ENCODE measurements around the gene HS6ST3. TPM values are rescaled to one million over a fixed set of nuclear protein-coding genes. Genes with fewer than 3 reads are reported as not detected.
"Not testable (repeated sequence)": the region's sequence is repeated elsewhere in the genome, so short reads cannot be mapped to it uniquely, and the experiment has no call there.

Gene HS6ST3
- total and polyA plus RNA-seq, 2 donors (not counting 1 experiment from before 2014, with no cell fraction given): not detected

DNA sequence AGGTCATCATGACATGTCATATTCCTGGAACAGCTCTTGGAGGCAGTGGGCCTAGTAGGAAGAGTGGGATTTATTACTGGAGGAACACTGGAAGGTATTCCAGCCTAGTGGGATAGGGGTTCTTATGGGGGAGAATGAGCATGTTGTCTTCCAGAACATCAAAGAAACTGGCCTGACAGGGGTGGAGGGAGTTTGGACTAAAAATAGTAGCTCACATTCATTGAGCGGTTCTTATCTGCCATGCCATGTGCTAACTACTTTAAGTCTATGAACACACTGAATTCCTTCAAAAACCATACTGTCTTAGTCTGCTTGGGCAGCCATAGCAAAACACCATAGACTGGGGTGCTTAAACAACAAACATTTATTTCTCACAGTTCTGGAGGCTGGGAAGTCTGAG, 413.6 kb downstream of the HS6ST3 start:
- H3K79me2 ChIP-seq (ENCODE audit: control insufficient read depth, insufficient read depth, low read length): no peaks in the 10 kb centered on the region
- H3K27me3 ChIP-seq (ENCODE audit: control insufficient read depth, insufficient read depth, low read length): no peaks in the 10 kb centered on the region
- no peaks in the 10 kb centered on the region for H3K4me1 ChIP-seq (ENCODE audit: control insufficient read depth, extremely low read depth, insufficient read depth, low read length)
- no peak overlapping the region for H3K9ac ChIP-seq (ENCODE audit: insufficient read depth, low read length)
- TF ChIP-seq EZH2 (IDR thresholded peaks at IDR 0.05; ENCODE audit: low read length, missing control alignments): no peak
- TF ChIP-seq, protein P1, sequence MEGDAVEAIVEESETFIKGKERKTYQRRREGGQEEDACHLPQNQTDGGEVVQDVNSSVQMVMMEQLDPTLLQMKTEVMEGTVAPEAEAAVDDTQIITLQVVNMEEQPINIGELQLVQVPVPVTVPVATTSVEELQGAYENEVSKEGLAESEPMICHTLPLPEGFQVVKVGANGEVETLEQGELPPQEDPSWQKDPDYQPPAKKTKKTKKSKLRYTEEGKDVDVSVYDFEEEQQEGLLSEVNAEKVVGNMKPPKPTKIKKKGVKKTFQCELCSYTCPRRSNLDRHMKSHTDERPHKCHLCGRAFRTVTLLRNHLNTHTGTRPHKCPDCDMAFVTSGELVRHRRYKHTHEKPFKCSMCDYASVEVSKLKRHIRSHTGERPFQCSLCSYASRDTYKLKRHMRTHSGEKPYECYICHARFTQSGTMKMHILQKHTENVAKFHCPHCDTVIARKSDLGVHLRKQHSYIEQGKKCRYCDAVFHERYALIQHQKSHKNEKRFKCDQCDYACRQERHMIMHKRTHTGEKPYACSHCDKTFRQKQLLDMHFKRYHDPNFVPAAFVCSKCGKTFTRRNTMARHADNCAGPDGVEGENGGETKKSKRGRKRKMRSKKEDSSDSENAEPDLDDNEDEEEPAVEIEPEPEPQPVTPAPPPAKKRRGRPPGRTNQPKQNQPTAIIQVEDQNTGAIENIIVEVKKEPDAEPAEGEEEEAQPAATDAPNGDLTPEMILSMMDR (conservative IDR thresholded peaks at IDR 0.05 in 1 of 2, IDR thresholded peaks at IDR 0.05 in 1 of 2; ENCODE audit: low read depth in 1 of 2, low read length in 2 of 2): no peak
- H4K20me1 ChIP-seq (ENCODE audit: control insufficient read depth, extremely low read depth, insufficient read depth, low read length): no peaks in the 10 kb centered on the region
- no peak for DNase-seq (ENCODE audit: low read depth in 2 of 2)
- H3K4me2 ChIP-seq (ENCODE audit: extremely low read depth, insufficient read depth, low read length): no peak overlapping the region
- no peaks in the 10 kb centered on the region for H3K36me3 ChIP-seq (ENCODE audit: control insufficient read depth, insufficient read depth, low read length)
- no peak overlapping the region for H3K27ac ChIP-seq (ENCODE audit: insufficient read depth, low read length)
- no peak overlapping the region for H2AFZ ChIP-seq (ENCODE audit: low read length)
- no peak overlapping the region for H3K4me3 ChIP-seq (replicated peaks in 1 of 4; ENCODE audit: control extremely low read depth in 1 of 4, insufficient read depth in 1 of 4, low read depth in 3 of 4, low read length in 4 of 4)
- H3K9me3 ChIP-seq (ENCODE audit: control insufficient read depth, insufficient read depth, low read depth, low read length): no peaks in the 10 kb centered on the region

DNA sequence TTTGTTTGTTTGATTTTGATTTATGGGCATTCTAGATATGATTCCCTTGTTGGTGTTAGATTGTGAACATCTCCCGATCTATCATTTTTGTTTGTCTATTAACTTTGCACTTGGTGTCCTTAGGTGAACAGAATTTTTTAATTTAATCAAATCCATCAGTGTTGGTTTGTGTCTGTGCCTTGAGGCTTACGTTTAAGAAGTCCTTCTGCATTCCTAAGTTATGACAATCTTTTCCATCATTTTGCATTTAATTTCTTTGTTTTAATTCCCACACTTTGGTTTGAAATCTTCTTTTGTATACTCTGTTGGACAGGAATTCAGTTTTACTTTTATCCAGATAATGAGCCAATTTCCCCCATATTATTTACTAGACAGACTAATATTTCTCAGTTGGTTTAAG, 421.7 kb downstream of the HS6ST3 start:
- no peak overlapping the region for H2AFZ ChIP-seq (ENCODE audit: low read length)
- H3K9me3 ChIP-seq (ENCODE audit: control insufficient read depth, insufficient read depth, low read depth, low read length): no peaks in the 10 kb centered on the region
- no peaks in the 10 kb centered on the region for H3K79me2 ChIP-seq (ENCODE audit: control insufficient read depth, insufficient read depth, low read length)
- H3K27ac ChIP-seq (ENCODE audit: insufficient read depth, low read length): no peak overlapping the region
- H3K4me1 ChIP-seq (ENCODE audit: control insufficient read depth, extremely low read depth, insufficient read depth, low read length): no peaks in the 10 kb centered on the region
- no peak overlapping the region for H3K4me3 ChIP-seq (replicated peaks in 1 of 4; ENCODE audit: control extremely low read depth in 1 of 4, insufficient read depth in 1 of 4, low read depth in 3 of 4, low read length in 4 of 4)
- H4K20me1 ChIP-seq (ENCODE audit: control insufficient read depth, extremely low read depth, insufficient read depth, low read length): no peaks in the 10 kb centered on the region
- TF ChIP-seq EZH2 (IDR thresholded peaks at IDR 0.05; ENCODE audit: low read length, missing control alignments): no peak
- TF ChIP-seq, protein P1 (conservative IDR thresholded peaks at IDR 0.05 in 1 of 2, IDR thresholded peaks at IDR 0.05 in 1 of 2; ENCODE audit: low read depth in 1 of 2, low read length in 2 of 2): no peak
- DNase-seq (ENCODE audit: low read depth in 2 of 2): no peak
- H3K9ac ChIP-seq (ENCODE audit: insufficient read depth, low read length): no peak overlapping the region
- H3K27me3 ChIP-seq (ENCODE audit: control insufficient read depth, insufficient read depth, low read length): no peaks in the 10 kb centered on the region
- H3K36me3 ChIP-seq (ENCODE audit: control insufficient read depth, insufficient read depth, low read length): no peaks in the 10 kb centered on the region
- no peak overlapping the region for H3K4me2 ChIP-seq (ENCODE audit: extremely low read depth, insufficient read depth, low read length)

DNA sequence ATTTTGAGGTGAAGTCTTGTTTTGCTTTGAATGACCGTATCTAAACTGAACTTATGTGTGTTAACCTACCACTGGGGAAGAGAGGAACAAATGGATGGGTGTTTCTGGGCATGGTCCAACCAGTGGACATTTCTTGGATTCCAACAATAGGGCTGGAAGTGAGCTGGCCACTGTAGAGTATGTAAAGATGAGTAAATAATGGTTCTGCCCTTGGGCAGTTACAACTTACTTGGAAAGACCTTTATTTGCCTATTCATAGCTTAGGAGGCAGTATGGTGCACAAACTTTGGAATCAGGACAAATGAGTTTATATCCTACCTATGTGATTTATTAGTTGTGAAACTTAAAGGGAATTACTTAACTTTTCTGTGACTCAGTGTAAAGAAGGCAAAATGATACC, 429.5 kb downstream of the HS6ST3 start:
- no peaks in the 10 kb centered on the region for H3K9me3 ChIP-seq (ENCODE audit: control insufficient read depth, insufficient read depth, low read depth, low read length)
- H3K4me3 ChIP-seq (replicated peaks in 1 of 4; ENCODE audit: control extremely low read depth in 1 of 4, insufficient read depth in 1 of 4, low read depth in 3 of 4, low read length in 4 of 4): no peak overlapping the region
- no peak overlapping the region for H2AFZ ChIP-seq (ENCODE audit: low read length)
- no peak overlapping the region for H3K9ac ChIP-seq (ENCODE audit: insufficient read depth, low read length)
- no peaks in the 10 kb centered on the region for H3K4me1 ChIP-seq (ENCODE audit: control insufficient read depth, extremely low read depth, insufficient read depth, low read length)
- H4K20me1 ChIP-seq (ENCODE audit: control insufficient read depth, extremely low read depth, insufficient read depth, low read length): no peaks in the 10 kb centered on the region
- no peak overlapping the region for H3K4me2 ChIP-seq (ENCODE audit: extremely low read depth, insufficient read depth, low read length)
- no peak overlapping the region for H3K27ac ChIP-seq (ENCODE audit: insufficient read depth, low read length)
- TF ChIP-seq, protein P1 (conservative IDR thresholded peaks at IDR 0.05 in 1 of 2, IDR thresholded peaks at IDR 0.05 in 1 of 2; ENCODE audit: low read depth in 1 of 2, low read length in 2 of 2): no peak
- TF ChIP-seq EZH2 (IDR thresholded peaks at IDR 0.05; ENCODE audit: low read length, missing control alignments): no peak
- no peaks in the 10 kb centered on the region for H3K79me2 ChIP-seq (ENCODE audit: control insufficient read depth, insufficient read depth, low read length)
- no peaks in the 10 kb centered on the region for H3K27me3 ChIP-seq (ENCODE audit: control insufficient read depth, insufficient read depth, low read length)
- no peaks in the 10 kb centered on the region for H3K36me3 ChIP-seq (ENCODE audit: control insufficient read depth, insufficient read depth, low read length)
- DNase-seq (ENCODE audit: low read depth in 2 of 2): no peak

DNA sequence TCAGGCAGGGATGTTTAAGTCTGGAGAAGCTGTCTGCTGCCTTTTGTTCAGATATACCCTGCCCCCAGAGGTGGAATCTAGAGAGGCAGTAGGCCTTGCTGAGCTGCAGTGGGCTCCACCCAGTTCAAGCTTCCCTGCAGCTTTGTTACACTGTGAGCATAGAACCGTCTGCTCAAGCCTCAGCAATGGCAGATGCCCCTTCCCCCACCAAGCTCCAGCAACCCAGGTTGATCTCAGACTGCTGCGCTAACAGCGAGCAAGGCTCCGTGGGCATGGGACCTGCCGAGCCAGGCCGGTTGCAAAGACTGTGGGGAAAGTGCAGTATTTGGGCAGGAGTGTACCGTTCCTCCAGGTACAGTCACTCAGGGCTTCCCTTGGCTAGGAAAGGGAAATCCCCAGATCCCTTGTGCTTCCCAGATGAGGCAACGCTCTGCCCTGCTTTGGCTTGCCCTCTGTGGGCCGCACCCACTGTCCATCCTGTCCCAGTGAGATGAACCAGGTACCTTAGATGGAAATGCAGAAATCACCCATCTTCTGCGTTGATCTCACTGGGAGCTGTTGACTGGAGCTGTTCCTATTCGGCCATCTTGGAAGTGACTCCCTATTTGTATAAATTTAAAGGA, 434.6 kb downstream of the HS6ST3 start:
- H3K27ac ChIP-seq (ENCODE audit: insufficient read depth, low read length); H3K4me3 ChIP-seq (replicated peaks in 1 of 4; ENCODE audit: control extremely low read depth in 1 of 4, insufficient read depth in 1 of 4, low read depth in 3 of 4, low read length in 4 of 4); H3K9ac ChIP-seq (ENCODE audit: insufficient read depth, low read length); H3K4me2 ChIP-seq (ENCODE audit: extremely low read depth, insufficient read depth, low read length); H3K79me2 ChIP-seq (ENCODE audit: control insufficient read depth, insufficient read depth, low read length); H4K20me1 ChIP-seq (ENCODE audit: control insufficient read depth, extremely low read depth, insufficient read depth, low read length); DNase-seq (ENCODE audit: low read depth in 2 of 2); H3K36me3 ChIP-seq (ENCODE audit: control insufficient read depth, insufficient read depth, low read length); H3K27me3 ChIP-seq (ENCODE audit: control insufficient read depth, insufficient read depth, low read length); H3K9me3 ChIP-seq (ENCODE audit: control insufficient read depth, insufficient read depth, low read depth, low read length); H3K4me1 ChIP-seq (ENCODE audit: control insufficient read depth, extremely low read depth, insufficient read depth, low read length); H2AFZ ChIP-seq (ENCODE audit: low read length): not testable (repeated sequence)
